Vagina (tissue), 2 donors: ENCODE results near the gene SLC35F1.

Experiments
- CTCF ChIP-seq, 3 experiments: fragments of 450-650 bp in 2 of 3; fragments of 200-600 bp in 1 of 3; sonication (generic) in 1 of 3; IDR thresholded peaks; one replicate each; pipeline ENCODE4 v1.5.1; 2017 to 2019; ENCODE audit warnings: antibody characterized with exemption in 3 of 3, mild to moderate bottlenecking in 2 of 3, moderate library complexity in 2 of 3
- POLR2A ChIP-seq, 2 donors: fragments of 450-650 bp; IDR thresholded peaks; one replicate each; pipeline ENCODE4 v1.6.1; 2017; ENCODE audit warnings: antibody characterized with exemption in 2 of 2, mild to moderate bottlenecking in 2 of 2, moderate library complexity in 2 of 2

GRCh38 chr6:118294906-118295305 is 387.8 kb downstream of the SLC35F1 start:
- no peak for TF ChIP-seq CTCF (IDR thresholded peaks at IDR 0.05)
- TF ChIP-seq POLR2A (IDR thresholded peaks at IDR 0.05), result no peak
